ENCODE data around the gene KRT10. TPM values are rescaled to one million over a fixed set of nuclear protein-coding genes. Genes with fewer than 3 reads are reported as not detected.

The KRT10 gene
- total RNA-seq, 1 experiment from 2014 or later: 24.8 TPM

- POLR2A ChIA-PET (ENCODE audit: unreplicated experiment): no interaction called here
- CTCF ChIA-PET: interaction anchor here (0.7 kb wide), 1 partner anchor 823 kb away, joined by 4 read pairs; no protein-coding TSS in a partner anchor
- intact Hi-C loops (cut with micrococcal nuclease): no loop called here
Observed at GRCh38 chr17:40866838-40867237, 44.4 kb upstream of the KRT10 start, which contains the start of gene KRT12. Gene KRT12, minus strand, starts transcription at chr17:40867223. Its CDS starts 37 bp downstream, at chr17:40867186.

GRCh38 chr17:40864661-40865390 is 42.4 kb upstream of the KRT10 start:
- DNase-seq: no peak
- no peak overlapping the region for H2AFZ ChIP-seq (ENCODE audit: low read length)
- no peaks in the 10 kb centered on the region for H3K36me3 ChIP-seq (ENCODE audit: low read depth, low read length)
- no peaks in the 10 kb centered on the region for H3K9me2 ChIP-seq (replicated peaks; ENCODE audit: low read length)
- H4K20me1 ChIP-seq (ENCODE audit: low read length): no peaks in the 10 kb centered on the region
- H3K4me1 ChIP-seq (ENCODE audit: insufficient read depth, low read length): no peaks in the 10 kb centered on the region
- no peaks in the 10 kb centered on the region for H3K27me3 ChIP-seq (ENCODE audit: low read length)
- BruUV-seq (replicated peaks): no TSS peak
- ATAC-seq: no peak
- ChIA-PET POLR2A (ENCODE audit: unreplicated experiment) (no interaction called here), CTCF (no interaction called here)
- no peaks in the 10 kb centered on the region for H3F3A ChIP-seq (ENCODE audit: low read length, unreplicated experiment)
- intact Hi-C loops (cut with micrococcal nuclease): no loop called here
- TF ChIP-seq CTCF (conservative IDR thresholded peaks at IDR 0.05; ENCODE audit: low read depth, low read length): no peak
- TF ChIP-seq EZH2phosphoT487 (IDR thresholded peaks at IDR 0.05; ENCODE audit: borderline replicate concordance, low read length): no peak
- no peak for TF ChIP-seq EZH2 (IDR thresholded peaks at IDR 0.05; ENCODE audit: low read length, unreplicated experiment)
- no peak overlapping the region for H3K27ac ChIP-seq (ENCODE audit: low read length)
- H3K4me3 ChIP-seq (ENCODE audit: low read length): no peak overlapping the region
- H3K9ac ChIP-seq (ENCODE audit: low read length): no peak overlapping the region
- no peaks in the 10 kb centered on the region for H3K9me3 ChIP-seq (ENCODE audit: low read length)
- no peaks in the 10 kb centered on the region for H3K79me2 ChIP-seq (ENCODE audit: low read length)
- no peak overlapping the region for H3K4me2 ChIP-seq (ENCODE audit: low read length)

More at GRCh38 chr17:40866838-40867237, 44.4 kb upstream of the KRT10 start, which contains the start of gene KRT12:
- ATAC-seq (no peak), DNase-seq (no peak)
- Histone ChIP-seq H3K4me1 (ENCODE audit: insufficient read depth, low read length) (no peaks in the 10 kb centered on the region), H3K4me2 (ENCODE audit: low read length) (no peak within 1 kb of the TSS), H4K20me1 (ENCODE audit: low read length) (no peaks in the 10 kb centered on the region), H3K9ac (ENCODE audit: low read length) (no peak within 1 kb of the TSS), H3K79me2 (ENCODE audit: low read length) (no peaks in the 10 kb centered on the region), H3F3A (ENCODE audit: low read length, unreplicated experiment) (no peaks in the 10 kb centered on the region), H3K4me3 (ENCODE audit: low read length) (no peak within 1 kb of the TSS), H3K27ac (ENCODE audit: low read length) (no peak within 1 kb of the TSS), H3K27me3 (ENCODE audit: low read length) (no peaks in the 10 kb centered on the region), H3K9me2 (replicated peaks; ENCODE audit: low read length) (no peaks in the 10 kb centered on the region), H2AFZ (ENCODE audit: low read length) (no peak within 1 kb of the TSS), H3K36me3 (ENCODE audit: low read depth, low read length) (no peaks in the 10 kb centered on the region), H3K9me3 (ENCODE audit: low read length) (no peaks in the 10 kb centered on the region)
- BruUV-seq (replicated peaks): no TSS peak
- TF ChIP-seq EZH2 (IDR thresholded peaks at IDR 0.05; ENCODE audit: low read length, unreplicated experiment) (no peak), CTCF (conservative IDR thresholded peaks at IDR 0.05; ENCODE audit: low read depth, low read length) (no peak), EZH2phosphoT487 (IDR thresholded peaks at IDR 0.05; ENCODE audit: borderline replicate concordance, low read length) (no peak)
